Endothelial cell of umbilical vein (primary cell): ENCODE data around the gene ACIN1. TPM values are rescaled to one million over a fixed set of nuclear protein-coding genes. Genes with fewer than 3 reads are reported as not detected.

Experiments
- BruUV-seq: library from RNA; stranded (reverse); fragments of 400-500 nt; replicated peaks from 2 replicates; lab custom pipeline; 2021; lab: Mats Ljungman, UMichigan
- CTCF ChIA-PET: fragments of 300-600, 350-600 bp; sonication (Branson Sonifier 250); formaldehyde crosslinking; loops from one replicate; lab custom pipeline; 2021; ENCODE audit warnings: antibody characterized with exemption, inconsistent platforms; lab: Charles Lee
- POLR2A ChIA-PET: fragments of 300-600, 350-600 bp; sonication (Branson Sonifier 250); formaldehyde crosslinking; loops from one replicate; lab custom pipeline; 2021; ENCODE audit warnings: antibody characterized with exemption, inconsistent platforms; lab: Charles Lee
- DNase-seq: peaks from one replicate; pipeline ENCODE4 v3.0.0-alpha.2; 2011; ENCODE audit warnings: low read depth, low spot score
- FAIRE-seq: peaks from 2 replicates; lab custom pipeline; 2011; peaks lifted over from hg19 to GRCh38; lab: Jason Lieb, UNC
- H2AFZ ChIP-seq: 2 replicates; pipeline ENCODE4 v1.6.0; 2012; ENCODE audit warnings: low read depth, low read length, control low read depth, inconsistent platforms
- H3K27ac ChIP-seq: 2 replicates; pipeline ENCODE4 v1.5.1; 2011; ENCODE audit warnings: low read depth, mild to moderate bottlenecking, control low read depth, low read length, moderate library complexity; ENCODE audit not compliant: insufficient read depth
- H3K27me3 ChIP-seq, 2 experiments: 2 replicates each; pipeline versions ENCODE4 v1.6.0 to v1.6.1; 2011; ENCODE audit warnings: low read length in 2 of 2, mixed read lengths in 1 of 2; ENCODE audit not compliant: control insufficient read depth in 2 of 2, insufficient read depth in 2 of 2
- H3K36me3 ChIP-seq, 2 experiments: 2 replicates in 1 of 2; 3 replicates in 1 of 2; pipeline ENCODE4 v1.5.1; 2011; ENCODE audit warnings: low read length in 2 of 2, mild to moderate bottlenecking in 1 of 2, moderate library complexity in 1 of 2; ENCODE audit not compliant: control insufficient read depth in 2 of 2, insufficient read depth in 2 of 2; ENCODE audit errors: extremely low read depth in 1 of 2
- H3K4me1 ChIP-seq: 3 replicates; pipeline ENCODE4 v1.5.1; 2011; ENCODE audit warnings: mild to moderate bottlenecking, low read length; ENCODE audit not compliant: control insufficient read depth, insufficient read depth; ENCODE audit errors: extremely low read depth
- H3K4me2 ChIP-seq: 2 replicates; pipeline ENCODE4 v1.6.1; 2011; ENCODE audit warnings: low read length, control low read depth, mixed read lengths; ENCODE audit not compliant: insufficient read depth
- H3K4me3 ChIP-seq, 3 experiments: fragments of 200-600 bp in 1 of 3; sonication (generic), shearing (Covaris generic) in 1 of 3; replicated peaks in 1 of 3; 2 replicates each; pipeline ENCODE4 v1.5.1; 2011 to 2016; ENCODE audit warnings: control low read depth in 3 of 3, low read length in 3 of 3, mild to moderate bottlenecking in 2 of 3, inconsistent platforms in 1 of 3, low read depth in 1 of 3, moderate library complexity in 1 of 3; ENCODE audit not compliant: insufficient read depth in 1 of 3
- H3K79me2 ChIP-seq: 2 replicates; pipeline ENCODE4 v1.6.0; 2012; ENCODE audit warnings: low read length, inconsistent platforms; ENCODE audit not compliant: control insufficient read depth, insufficient read depth
- H3K9ac ChIP-seq: replicated peaks from 2 replicates; pipeline ENCODE3; 2011; ENCODE audit warnings: low read length, control low read depth; ENCODE audit not compliant: insufficient read depth; ENCODE audit errors: extremely low read depth
- H3K9me1 ChIP-seq: replicated peaks from 3 replicates; pipeline ENCODE4 v1.6.0; 2011; ENCODE audit warnings: mild to moderate bottlenecking, low read length; ENCODE audit not compliant: control insufficient read depth, insufficient read depth; ENCODE audit errors: extremely low read depth
- H3K9me3 ChIP-seq: replicated peaks from 2 replicates; pipeline ENCODE4 v1.5.1; 2012; ENCODE audit warnings: low read length, inconsistent platforms; ENCODE audit not compliant: control insufficient read depth, insufficient read depth
- H4K20me1 ChIP-seq: replicated peaks from 2 replicates; pipeline ENCODE3; 2011; ENCODE audit warnings: mild to moderate bottlenecking, low read length; ENCODE audit not compliant: control insufficient read depth, insufficient read depth; ENCODE audit errors: extremely low read depth
- EZH2 ChIP-seq: IDR thresholded peaks from 2 replicates; pipeline ENCODE4 v1.6.1; 2012; ENCODE audit warnings: borderline replicate concordance, low read depth, mild to moderate bottlenecking, moderate library complexity, low read length, inconsistent platforms; ENCODE audit not compliant: severe bottlenecking
- FOS ChIP-seq: IDR thresholded peaks from 2 replicates; pipeline ENCODE4 v1.6.1; 2011; ENCODE audit warnings: mild to moderate bottlenecking, low read length, moderate library complexity, borderline replicate concordance; ENCODE audit not compliant: insufficient read depth
- GATA2 ChIP-seq: IDR thresholded peaks from 2 replicates; pipeline ENCODE4 v1.7.0; 2011; ENCODE audit warnings: low read depth, mild to moderate bottlenecking, moderate library complexity, mixed read lengths, low read length; ENCODE audit not compliant: insufficient read length, insufficient read depth
- JUN ChIP-seq: IDR thresholded peaks from 2 replicates; pipeline ENCODE4 v1.6.1; 2011; ENCODE audit warnings: borderline replicate concordance, low read depth; ENCODE audit not compliant: insufficient read length, insufficient read depth
- MAX ChIP-seq: IDR thresholded peaks from 2 replicates; pipeline ENCODE4 v1.6.1; 2011; ENCODE audit not compliant: insufficient read depth, insufficient read length
- MYC ChIP-seq: IDR thresholded peaks from one replicate; pipeline ENCODE4 v1.6.1; 2011; ENCODE audit warnings: mild to moderate bottlenecking, low read depth, low read length
- POLR2A ChIP-seq: IDR thresholded peaks from 2 replicates; pipeline ENCODE4 v1.6.1; 2012; ENCODE audit warnings: low read depth, mild to moderate bottlenecking, control low read depth, low read length
- POLR2AphosphoS5 ChIP-seq: IDR thresholded peaks from 2 replicates; pipeline ENCODE4 v1.6.1; 2012; ENCODE audit warnings: low read depth, mild to moderate bottlenecking, control low read depth, low read length, moderate library complexity; ENCODE audit not compliant: insufficient read depth
- dilution Hi-C: fragments of 300-500 bp; cut with MboI; formaldehyde crosslinking; loops from one replicate; pipeline ENCODE4 v1.15.0; 2019; ENCODE audit warnings: low sequenced_read_pairs; ENCODE audit not compliant: extremely low pct_ligation_motif_present
- intact Hi-C: fragments of 100-400 bp; cut with micrococcal nuclease; formaldehyde crosslinking; loops from one replicate; pipeline ENCODE4 v1.10.0; 2022
- polyA plus RNA-seq, 4 experiments: library from polyadenylated mRNA; depleted of rRNA in 3 of 4; stranded (reverse) in 3 of 4; unstranded in 1 of 4; fragments of >200 nt; gene quantifications; 2 replicates each; pipeline versions ENCODE4 v1.2.1 to v1.2.3, GENCODE V29; 2011 to 2012; ENCODE audit warnings: missing spikeins in 1 of 4
- total RNA-seq: library from RNA; stranded (reverse); gene quantifications from 2 replicates; pipeline ENCODE4 v1.2.3, GENCODE V29; 2021
- TF ChIP-seq, protein P1 (sequence below), 2 donors: IDR thresholded peaks; 1 replicate in 1 of 2; 2 replicates in 1 of 2; pipeline ENCODE4 v1.5.1; 2011; ENCODE audit warnings: low read length in 2 of 2, mild to moderate bottlenecking in 2 of 2, moderate library complexity in 2 of 2, control low read depth in 1 of 2, inconsistent platforms in 1 of 2, low read depth in 1 of 2; ENCODE audit not compliant: insufficient read depth in 1 of 2; ENCODE audit errors: extremely low read depth in 1 of 2

Gene ACIN1
- total and polyA plus RNA-seq, 2 donors (not counting 3 experiments of a cell fraction or from before 2014, with no cell fraction given) = 146 to 240 TPM

- POLR2A ChIA-PET = interaction anchor here (0.6 to 1.0 kb wide), 3 partner anchors 10 to 17 kb away, joined by 4 to 5 read pairs (median 5); partner anchors contain the start of genes ACIN1 and C14orf119
- Histone ChIP-seq H3K9me3 (no peaks in the 10 kb centered on the region), H4K20me1 (no peaks in the 10 kb centered on the region), H3K79me2 (peaks cover 8% of the 10 kb centered on the region), H3K4me2 (peak overlapping the region; percentile 2), H3K4me3 (no peak overlapping the region), H3K27me3 (no peaks in the 10 kb centered on the region), H2AFZ (no peak overlapping the region), H3K9me1 (no peaks in the 10 kb centered on the region), H3K4me1 (peaks cover 24% of the 10 kb centered on the region), H3K27ac (peak overlapping the region; percentile 64), H3K36me3 (peaks cover 34 to 42% of the 10 kb centered on the region in 2 experiments), H3K9ac (peak overlapping the region; percentile 8)
- peak; percentile 82 for DNase-seq
- dilution Hi-C loops (no loop called here), intact Hi-C loops (loop anchor here (1.0 to 2.0 kb wide), 2 partner anchors 9 to 16 kb away; partner anchors contain the start of genes ACIN1 and C14orf119)
- no TSS peak for BruUV-seq
- TF ChIP-seq, protein P1, sequence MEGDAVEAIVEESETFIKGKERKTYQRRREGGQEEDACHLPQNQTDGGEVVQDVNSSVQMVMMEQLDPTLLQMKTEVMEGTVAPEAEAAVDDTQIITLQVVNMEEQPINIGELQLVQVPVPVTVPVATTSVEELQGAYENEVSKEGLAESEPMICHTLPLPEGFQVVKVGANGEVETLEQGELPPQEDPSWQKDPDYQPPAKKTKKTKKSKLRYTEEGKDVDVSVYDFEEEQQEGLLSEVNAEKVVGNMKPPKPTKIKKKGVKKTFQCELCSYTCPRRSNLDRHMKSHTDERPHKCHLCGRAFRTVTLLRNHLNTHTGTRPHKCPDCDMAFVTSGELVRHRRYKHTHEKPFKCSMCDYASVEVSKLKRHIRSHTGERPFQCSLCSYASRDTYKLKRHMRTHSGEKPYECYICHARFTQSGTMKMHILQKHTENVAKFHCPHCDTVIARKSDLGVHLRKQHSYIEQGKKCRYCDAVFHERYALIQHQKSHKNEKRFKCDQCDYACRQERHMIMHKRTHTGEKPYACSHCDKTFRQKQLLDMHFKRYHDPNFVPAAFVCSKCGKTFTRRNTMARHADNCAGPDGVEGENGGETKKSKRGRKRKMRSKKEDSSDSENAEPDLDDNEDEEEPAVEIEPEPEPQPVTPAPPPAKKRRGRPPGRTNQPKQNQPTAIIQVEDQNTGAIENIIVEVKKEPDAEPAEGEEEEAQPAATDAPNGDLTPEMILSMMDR (IDR thresholded peaks at IDR 0.05; ENCODE audit: extremely low read depth in 1 of 2, insufficient read depth in 1 of 2, low read depth in 1 of 2, low read length in 2 of 2) = peak in 1 of 2 donors; percentile 1
- peak; percentile 50 for TF ChIP-seq POLR2AphosphoS5
- TF ChIP-seq POLR2A = peak; percentile 32
- no peak for TF ChIP-seq EZH2
- TF ChIP-seq MYC = no peak
- TF ChIP-seq MAX = peak; percentile 39
- peak; percentile 98 for TF ChIP-seq FOS
- no peak for TF ChIP-seq GATA2
- peak; percentile 63 for TF ChIP-seq JUN
- CTCF ChIA-PET = interaction anchor here (1.2 to 5.1 kb wide), 11 partner anchors 10 to 108 kb away, joined by 3 to 88 read pairs (median 20); partner anchors contain the start of genes ACIN1, C14orf119, CDH24 and CEBPE
- FAIRE-seq = peak; percentile 97
Observed at GRCh38 chr14:23078692-23079116, 16.2 kb downstream of the ACIN1 start.
